Right ventricle myocardium superior (tissue), 1 donor: ENCODE measurements around the gene MSX1. TPM values are rescaled to one million over a fixed set of nuclear protein-coding genes. Genes with fewer than 3 reads are reported as not detected.

Experiments used
- ATAC-seq: fragments of 200-7000 bp; cut with Tn5 transposase; one replicate; pipeline ENCODE4 v1.9.1; 2020; ENCODE audit warnings: mild to moderate bottlenecking; ENCODE audit not compliant: poor library complexity
- DNase-seq: peaks from one replicate; pipeline ENCODE4 v3.0.0-alpha.2; 2020
- intact Hi-C: fragments of 100-400 bp; cut with DNase I; formaldehyde crosslinking; loops from one replicate; pipeline ENCODE4 v1.11.2; 2022
- total RNA-seq: library from RNA; stranded (reverse); fragmentation: NEBNext Ultra II Directional; extraction: Animal tissue kit (Norgen Biotek cat#: 25700); gene quantifications from one replicate; pipeline ENCODE4 v1.2.1, GENCODE V29; 2021
- donor health status: DM: no; HTN: yes; CAD: no; lungs with severe emphysema.

MSX1 gene
- total RNA-seq, 1 donor from 2014 or later, result 3.9 TPM

- intact Hi-C loops, result no loop called here
- DNase-seq (no peak), ATAC-seq (no peak)
Observed at GRCh38 chr4:4838051-4838935, 21.2 kb upstream of the MSX1 start.

- ATAC-seq (no peak), DNase-seq (no peak)
- intact Hi-C loops, result no loop called here
Observed at GRCh38 chr4:4838936-4839810, 20.3 kb upstream of the MSX1 start.

GRCh38 chr4:4840351-4840750 lies 19.1 kb upstream of the MSX1 start:
- intact Hi-C loops, result no loop called here

GRCh38 chr4:4841156-4841555 lies 18.3 kb upstream of the MSX1 start:
- no peak for DNase-seq
- intact Hi-C loops, result no loop called here
- ATAC-seq, result no peak

More at GRCh38 chr4:4840351-4840750, 19.1 kb upstream of the MSX1 start:
- DNase-seq, result no peak
- no peak for ATAC-seq

- ATAC-seq (no peak), DNase-seq (no peak)
- intact Hi-C loops, result no loop called here
Observed at GRCh38 chr4:4842476-4843441, 16.7 kb upstream of the MSX1 start.

GRCh38 chr4:4843635-4844291 lies 15.7 kb upstream of the MSX1 start:
- DNase-seq (no peak), ATAC-seq (no peak)
- intact Hi-C loops, result no loop called here

GRCh38 chr4:4845027-4845426 lies 14.4 kb upstream of the MSX1 start:
- DNase-seq (no peak), ATAC-seq (no peak)
- intact Hi-C loops, result no loop called here

GRCh38 chr4:4847011-4847410 lies 12.5 kb upstream of the MSX1 start:
- ATAC-seq (no peak), DNase-seq (no peak)
- intact Hi-C loops, result no loop called here

GRCh38 chr4:4848540-4848939 lies 10.9 kb upstream of the MSX1 start:
- ATAC-seq, result no peak
- intact Hi-C loops, result no loop called here
- DNase-seq, result no peak

- intact Hi-C loops, result no loop called here
- ATAC-seq (no peak), DNase-seq (no peak)
Observed at GRCh38 chr4:4849106-4849505, 10.4 kb upstream of the MSX1 start.

GRCh38 chr4:4849524-4850193 lies 9.8 kb upstream of the MSX1 start:
- ATAC-seq, result no peak
- peak; percentile 22 for DNase-seq
- intact Hi-C loops, result no loop called here

- DNase-seq (peak; percentile 25), ATAC-seq (no peak)
- intact Hi-C loops, result no loop called here
Observed at GRCh38 chr4:4851081-4851480, 8.4 kb upstream of the MSX1 start.

- intact Hi-C loops, result no loop called here
- ATAC-seq (no peak), DNase-seq (peak; percentile 20)
Observed at GRCh38 chr4:4851906-4852305, 7.6 kb upstream of the MSX1 start.

GRCh38 chr4:4852591-4853362 lies 6.7 kb upstream of the MSX1 start:
- intact Hi-C loops, result no loop called here
- peak; percentile 33 for ATAC-seq

GRCh38 chr4:4853371-4853823 lies 6.1 kb upstream of the MSX1 start:
- DNase-seq, result peak; percentile 36
- intact Hi-C loops, result no loop called here
- ATAC-seq, result no peak

More at GRCh38 chr4:4852591-4853362, 6.7 kb upstream of the MSX1 start:
- peak; percentile 48 for DNase-seq

GRCh38 chr4:4853921-4854648 lies 5.4 kb upstream of the MSX1 start:
- peak; percentile 31 for DNase-seq
- intact Hi-C loops, result no loop called here
- ATAC-seq, result no peak
